Hepatocyte (in vitro differentiated cells): ENCODE data around the gene VARS1. TPM values are rescaled to one million over a fixed set of nuclear protein-coding genes. Genes with fewer than 3 reads are reported as not detected.

Source experiments
- DNase-seq: peaks from one replicate; pipeline ENCODE4 v3.0.0-alpha.2; 2016; ENCODE audit warnings: low spot score
- H2AFZ ChIP-seq: fragments of 200-600 bp; sonication (generic); 2 replicates; pipeline ENCODE4 v1.6.0; 2016; ENCODE audit warnings: antibody characterized with exemption, mild to moderate bottlenecking
- H3K27ac ChIP-seq: fragments of 200-600 bp; sonication (generic); 2 replicates; pipeline ENCODE4 v1.5.1; 2016; ENCODE audit warnings: mild to moderate bottlenecking
- H3K27me3 ChIP-seq: fragments of 200-600 bp; sonication (generic); 2 replicates; pipeline ENCODE4 v1.6.1; 2016
- H3K36me3 ChIP-seq: fragments of 200-600 bp; sonication (generic); replicated peaks from 2 replicates; pipeline ENCODE4 v1.5.1; 2016; ENCODE audit warnings: low read depth; ENCODE audit not compliant: insufficient read depth
- H3K4me1 ChIP-seq: fragments of 200-600 bp; sonication (generic); 2 replicates; pipeline ENCODE4 v1.5.1; 2016; ENCODE audit warnings: mild to moderate bottlenecking, moderate library complexity; ENCODE audit not compliant: insufficient read depth
- H3K4me2 ChIP-seq: fragments of 200-600 bp; sonication (generic); 2 replicates; pipeline ENCODE4 v1.6.0; 2016
- H3K4me3 ChIP-seq: fragments of 200-600 bp; sonication (generic); 2 replicates; pipeline ENCODE4 v1.5.1; 2016; ENCODE audit warnings: mild to moderate bottlenecking
- H3K79me2 ChIP-seq: fragments of 200-600 bp; sonication (generic); 2 replicates; pipeline ENCODE4 v1.6.0; 2017; ENCODE audit warnings: mild to moderate bottlenecking
- H3K9me2 ChIP-seq: fragments of 200-600 bp; sonication (generic); replicated peaks from 2 replicates; pipeline ENCODE4 v1.6.0; 2017; ENCODE audit warnings: mild to moderate bottlenecking; ENCODE audit not compliant: insufficient read depth
- H3K9me3 ChIP-seq: fragments of 200-600 bp; sonication (generic); 2 replicates; pipeline ENCODE4 v1.5.1; 2016; ENCODE audit warnings: low read depth, mild to moderate bottlenecking
- H4K20me1 ChIP-seq: fragments of 200-600 bp; sonication (generic); 2 replicates; pipeline ENCODE4 v1.6.0; 2016; ENCODE audit warnings: mild to moderate bottlenecking; ENCODE audit not compliant: insufficient read depth, poor library complexity, severe bottlenecking
- CTCF ChIP-seq: fragments of 200-600 bp; sonication (generic); IDR thresholded peaks from 2 replicates; pipeline ENCODE4 v1.5.1; 2016; ENCODE audit warnings: antibody characterized with exemption, mild to moderate bottlenecking; ENCODE audit not compliant: poor library complexity
- EZH2 ChIP-seq: fragments of 200-600 bp; sonication (generic); IDR thresholded peaks from 2 replicates; pipeline ENCODE4 v1.6.1; 2016; ENCODE audit warnings: antibody characterized with exemption, mild to moderate bottlenecking, borderline replicate concordance
- EZH2phosphoT487 ChIP-seq: fragments of 200-600 bp; sonication (generic); IDR thresholded peaks from one replicate; pipeline ENCODE4 v1.6.1; 2018; ENCODE audit warnings: antibody characterized with exemption, mild to moderate bottlenecking, low read depth, moderate library complexity; ENCODE audit not compliant: unreplicated experiment, severe bottlenecking
- WGBS: methylation state at CpG from one replicate; pipeline ENCODE4 v1.1.6; 2016; ENCODE audit warnings: low lambda C conversion rate; ENCODE audit errors: missing lambda C conversion rate; 5-methylcytosine and 5-hydroxymethylcytosine counted together
- polyA plus RNA-seq: library from polyadenylated mRNA; unstranded; fragments of >200 nt; fragmentation: Nextera tagmentation; extraction: Ambion mirVana; gene quantifications from 2 replicates; pipeline ENCODE4 v1.2.1, GENCODE V29; 2016
- total RNA-seq: library from RNA; depleted of rRNA; stranded (reverse); fragments of >200 nt; gene quantifications from 2 replicates; pipeline ENCODE4 v1.2.3, GENCODE V29; 2014

Gene VARS1
- total and polyA plus RNA-seq, 2 experiments from 2014 or later = 36.6 to 51.0 TPM

GRCh38 chr6:31765559-31765909 is 30.0 kb downstream of the VARS1 start:
- no peaks in the 10 kb centered on the region for H3K36me3 ChIP-seq
- H3K9me2 ChIP-seq = no peaks in the 10 kb centered on the region
- peaks cover 8% of the 10 kb centered on the region for H3K4me1 ChIP-seq
- 92% methylated on average over 9 of the region's 9 CpGs for WGBS
- no peaks in the 10 kb centered on the region for H3K79me2 ChIP-seq
- no peaks in the 10 kb centered on the region for H3K9me3 ChIP-seq
- H3K4me2 ChIP-seq = no peak overlapping the region
- H2AFZ ChIP-seq = no peak overlapping the region
- TF ChIP-seq CTCF (no peak), EZH2 (no peak), EZH2phosphoT487 (no peak)
- H3K27ac ChIP-seq = no peak overlapping the region
- H3K4me3 ChIP-seq = no peak overlapping the region
- no peaks in the 10 kb centered on the region for H3K27me3 ChIP-seq
- DNase-seq = no peak
- no peaks in the 10 kb centered on the region for H4K20me1 ChIP-seq

- no peaks in the 10 kb centered on the region for H3K27me3 ChIP-seq
- no peak overlapping the region for H3K4me2 ChIP-seq
- no peaks in the 10 kb centered on the region for H3K79me2 ChIP-seq
- no peak overlapping the region for H3K4me3 ChIP-seq
- no peaks in the 10 kb centered on the region for H4K20me1 ChIP-seq
- TF ChIP-seq EZH2 (no peak), CTCF (no peak), EZH2phosphoT487 (no peak)
- WGBS = 76% methylated on average over 4 of the region's 4 CpGs
- peaks cover 8% of the 10 kb centered on the region for H3K4me1 ChIP-seq
- H3K9me3 ChIP-seq = no peaks in the 10 kb centered on the region
- no peak overlapping the region for H2AFZ ChIP-seq
- H3K9me2 ChIP-seq = no peaks in the 10 kb centered on the region
- H3K27ac ChIP-seq = no peak overlapping the region
- DNase-seq = no peak
- no peaks in the 10 kb centered on the region for H3K36me3 ChIP-seq
Observed at GRCh38 chr6:31764198-31764597, 31.4 kb downstream of the VARS1 start.

GRCh38 chr6:31763619-31763940 is 32.0 kb downstream of the VARS1 start:
- Histone ChIP-seq H3K27me3 (no peaks in the 10 kb centered on the region), H3K36me3 (no peaks in the 10 kb centered on the region), H3K9me2 (no peaks in the 10 kb centered on the region), H3K4me3 (no peak overlapping the region), H2AFZ (no peak overlapping the region), H3K9me3 (no peaks in the 10 kb centered on the region), H4K20me1 (no peaks in the 10 kb centered on the region), H3K4me1 (peaks cover 8% of the 10 kb centered on the region), H3K79me2 (no peaks in the 10 kb centered on the region), H3K27ac (no peak overlapping the region), H3K4me2 (no peak overlapping the region)
- TF ChIP-seq CTCF = no peak
- no peak for TF ChIP-seq EZH2phosphoT487
- no peak for TF ChIP-seq EZH2
- 11% methylated on average over 1 of the region's 1 CpG for WGBS
- no peak for DNase-seq
